ENCODE results near the gene ARID4B. TPM values are rescaled to one million over a fixed set of nuclear protein-coding genes. Genes with fewer than 3 reads are reported as not detected.

ARID4B gene
- total and polyA plus RNA-seq, 11 donors, result 12.4 to 20.4 (median 15.3) TPM

DNA sequence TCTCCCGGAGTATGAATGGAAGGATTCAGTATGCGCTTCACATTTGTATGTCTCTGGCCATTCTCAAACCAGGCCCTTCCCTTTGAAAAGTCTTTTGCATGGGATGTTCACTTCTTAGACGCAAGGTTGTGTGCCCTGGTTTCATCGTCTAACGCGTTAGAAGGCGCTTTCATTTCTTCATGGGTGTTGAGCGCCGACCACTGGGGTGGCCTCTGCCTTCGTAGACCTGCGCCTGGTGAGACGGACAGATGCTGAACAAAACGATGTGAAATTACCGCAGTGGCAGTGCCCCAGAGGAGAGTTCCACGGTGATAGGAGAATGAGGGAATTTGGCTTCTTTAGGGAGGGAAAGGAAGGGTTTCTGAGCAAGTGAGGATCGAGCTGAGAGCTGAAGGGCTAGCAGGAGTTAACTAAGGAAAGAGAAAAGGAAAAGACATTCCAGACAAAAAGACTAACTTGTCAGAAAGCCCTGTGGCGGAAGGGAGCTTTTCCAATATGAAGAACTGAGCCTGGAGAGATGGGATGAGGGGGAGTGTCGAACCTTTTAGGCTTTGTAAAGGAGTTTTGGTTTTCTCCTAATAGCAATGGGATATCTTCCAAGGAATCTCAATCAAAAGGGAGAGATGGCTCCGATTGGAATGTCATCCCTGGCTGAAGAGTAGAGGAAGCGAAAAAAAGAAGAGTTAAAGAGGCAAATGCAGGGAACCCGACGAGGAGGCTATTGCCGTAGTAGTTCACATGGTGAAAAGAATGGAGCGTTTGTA is 1.3 kb upstream of the ARID4B start:
- WGBS, 4 donors, result 2 to 4% (median 3%) methylated on average over 24 of the region's 24 CpGs
- Histone ChIP-seq H3K27ac (peak overlapping the region; percentile 88 to 96 (median 92)), H3K4me1 (peaks cover 16 to 62% (median 56%) of the 10 kb centered on the region in 12 donors), H3K27me3 (no peaks in the 10 kb centered on the region), H3K9me3 (no peaks in the 10 kb centered on the region), H3K4me3 (peak overlapping the region; percentile 55 to 96 (median 82)), H3K36me3 (peaks cover 0 to 2% (median 0%) of the 10 kb centered on the region in 9 donors)
- no peak for TF ChIP-seq POLR2A (IDR thresholded peaks at IDR 0.05)
- TF ChIP-seq, protein P1, sequence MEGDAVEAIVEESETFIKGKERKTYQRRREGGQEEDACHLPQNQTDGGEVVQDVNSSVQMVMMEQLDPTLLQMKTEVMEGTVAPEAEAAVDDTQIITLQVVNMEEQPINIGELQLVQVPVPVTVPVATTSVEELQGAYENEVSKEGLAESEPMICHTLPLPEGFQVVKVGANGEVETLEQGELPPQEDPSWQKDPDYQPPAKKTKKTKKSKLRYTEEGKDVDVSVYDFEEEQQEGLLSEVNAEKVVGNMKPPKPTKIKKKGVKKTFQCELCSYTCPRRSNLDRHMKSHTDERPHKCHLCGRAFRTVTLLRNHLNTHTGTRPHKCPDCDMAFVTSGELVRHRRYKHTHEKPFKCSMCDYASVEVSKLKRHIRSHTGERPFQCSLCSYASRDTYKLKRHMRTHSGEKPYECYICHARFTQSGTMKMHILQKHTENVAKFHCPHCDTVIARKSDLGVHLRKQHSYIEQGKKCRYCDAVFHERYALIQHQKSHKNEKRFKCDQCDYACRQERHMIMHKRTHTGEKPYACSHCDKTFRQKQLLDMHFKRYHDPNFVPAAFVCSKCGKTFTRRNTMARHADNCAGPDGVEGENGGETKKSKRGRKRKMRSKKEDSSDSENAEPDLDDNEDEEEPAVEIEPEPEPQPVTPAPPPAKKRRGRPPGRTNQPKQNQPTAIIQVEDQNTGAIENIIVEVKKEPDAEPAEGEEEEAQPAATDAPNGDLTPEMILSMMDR (IDR thresholded peaks at IDR 0.05), result no peak
- intact Hi-C loops (cut with DNase I), result loop anchor here (2.0 to 10.0 kb wide), 11 partner anchors 37 to 173 kb away; partner anchors contain the start of genes TBCE (in 4 of the 10), B3GALNT2 (in 1 of the 10) and RBM34 (in 1 of the 10)
- ATAC-seq, result no peak
- DNase-seq, result peak in 2 of 5 donors; percentile 15 to 31

- no peaks in the 10 kb centered on the region for H3K27me3 ChIP-seq
- peaks cover 0 to 9% (median 0%) of the 10 kb centered on the region in 9 donors for H3K36me3 ChIP-seq
- no peaks in the 10 kb centered on the region for H3K9me3 ChIP-seq
- intact Hi-C loops (cut with DNase I), result loop anchor here (1.0 to 10.0 kb wide), 12 partner anchors 38 to 174 kb away; partner anchors contain the start of genes TBCE (in 7 of the 10), B3GALNT2 (in 1 of the 10) and RBM34 (in 1 of the 10)
- 0% methylated on average over 51 to 54 of the region's 54 CpGs for WGBS, 4 donors
- H3K27ac ChIP-seq, result peak within 1 kb of the TSS; percentile 91 to 98 (median 96)
- DNase-seq (peak; percentile 98 to 99 (median 98)), ATAC-seq (peak; percentile 92 to 96 (median 96))
- H3K4me1 ChIP-seq, result peaks cover 16 to 70% (median 61%) of the 10 kb centered on the region in 12 donors
- H3K4me3 ChIP-seq, result peak within 1 kb of the TSS; percentile 75 to 96 (median 92)
- peak in 1 of 2 donors; percentile 78 for TF ChIP-seq POLR2A (IDR thresholded peaks at IDR 0.05)
- TF ChIP-seq, protein P1 (IDR thresholded peaks at IDR 0.05), result peak in 1 of 12 donors; percentile 4
Observed at GRCh38 chr1:235328271-235329138, 526 bp upstream of the ARID4B start, which contains the start of gene GGPS1. Gene GGPS1, plus strand, starts transcription at chr1:235328570. Its CDS starts 6,695 bp downstream, at chr1:235335265.

GRCh38 chr1:235326719-235327558 is 1.0 kb downstream of the ARID4B start:
- 0 to 1% (median 0%) methylated on average over 15 to 78 of the region's 78 CpGs for WGBS, 4 donors
- ATAC-seq (peak in 2 of 4 donors; percentile 1 to 4), DNase-seq (peak; percentile 43 to 74 (median 47))
- peaks cover 16 to 77% (median 60%) of the 10 kb centered on the region in 12 donors for H3K4me1 ChIP-seq
- H3K4me3 ChIP-seq, result peak overlapping the region; percentile 75 to 96 (median 92)
- intact Hi-C loops (cut with DNase I), result loop anchor here in 9 of 10 donors (5.0 to 10.0 kb wide), 9 partner anchors 40 to 175 kb away; partner anchors contain the start of genes TBCE (in 2 of the 9), B3GALNT2 (in 1 of the 9) and RBM34 (in 1 of the 9)
- H3K36me3 ChIP-seq, result peaks cover 0 to 9% (median 0%) of the 10 kb centered on the region in 9 donors
- H3K27ac ChIP-seq, result peak overlapping the region; percentile 87 to 98 (median 96)
- no peaks in the 10 kb centered on the region for H3K9me3 ChIP-seq
- TF ChIP-seq, protein P1 (IDR thresholded peaks at IDR 0.05), result peak in 1 of 12 donors; percentile 18
- TF ChIP-seq POLR2A (IDR thresholded peaks at IDR 0.05), result no peak
- H3K27me3 ChIP-seq, result no peaks in the 10 kb centered on the region

Data from heart left ventricle (tissue), 16 donors.